Hindlimb muscle (tissue), 1 donor: ENCODE data around the gene OSM. TPM values are rescaled to one million over a fixed set of nuclear protein-coding genes. Genes with fewer than 3 reads are reported as not detected.

Experiments used
- DNase-seq: peaks from one replicate; pipeline ENCODE4 v3.0.0-alpha.2; 2013
- polyA plus RNA-seq: library from polyadenylated mRNA; unstranded; fragments of 120-200 nt; gene quantifications from one replicate; pipeline ENCODE4 v1.2.1, GENCODE V29; 2013; ENCODE audit not compliant: insufficient read length

The OSM gene
- polyA plus RNA-seq, 1 donor: 0.17 TPM

DNA sequence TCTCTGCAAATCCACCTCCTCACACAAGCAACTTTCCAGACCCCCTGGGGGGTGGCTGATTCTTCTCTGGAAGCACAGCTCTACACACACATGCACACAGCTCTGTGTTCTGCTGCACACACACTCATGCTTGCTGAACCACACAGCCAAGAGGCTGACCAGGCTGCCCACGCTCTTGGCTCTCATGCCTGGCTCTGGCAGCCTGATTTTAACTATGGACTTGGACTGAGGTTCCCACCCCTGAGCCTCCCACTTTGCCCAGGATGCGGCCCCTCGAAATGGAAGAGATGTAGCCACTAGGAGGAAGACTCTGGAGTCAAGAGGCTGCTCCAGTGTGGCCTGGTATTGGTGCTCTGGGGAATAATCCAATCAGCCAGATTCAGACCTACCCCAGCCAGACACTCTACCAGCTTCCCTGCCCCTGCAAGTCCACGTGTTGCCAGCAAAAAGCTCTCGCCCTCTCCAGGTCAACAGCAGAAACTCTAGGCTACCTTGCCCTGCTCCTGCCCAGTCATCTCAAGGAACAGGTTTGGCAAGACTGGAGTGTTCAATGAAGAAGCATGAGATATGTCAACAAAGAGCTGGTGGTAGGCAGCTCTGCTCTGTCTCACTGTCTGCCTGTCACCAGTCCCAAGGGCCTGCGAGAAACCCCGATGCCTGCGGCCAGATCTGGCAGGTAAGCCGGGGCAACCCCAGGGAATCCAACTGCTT, 31.5 kb upstream of the OSM start:
- no peak for DNase-seq

GRCh38 chr22:30297276-30297990, 30.8 kb upstream of the OSM start:
- DNase-seq: no peak

- DNase-seq: no peak
Observed at GRCh38 chr22:30296833-30297232, 30.2 kb upstream of the OSM start.

- no peak for DNase-seq
Observed at GRCh38 chr22:30296324-30296723, 29.7 kb upstream of the OSM start.

- DNase-seq: no peak
Observed at GRCh38 chr22:30295576-30295975, 28.9 kb upstream of the OSM start.

- no peak for DNase-seq
Observed at GRCh38 chr22:30294830-30295229, 28.2 kb upstream of the OSM start.

DNA sequence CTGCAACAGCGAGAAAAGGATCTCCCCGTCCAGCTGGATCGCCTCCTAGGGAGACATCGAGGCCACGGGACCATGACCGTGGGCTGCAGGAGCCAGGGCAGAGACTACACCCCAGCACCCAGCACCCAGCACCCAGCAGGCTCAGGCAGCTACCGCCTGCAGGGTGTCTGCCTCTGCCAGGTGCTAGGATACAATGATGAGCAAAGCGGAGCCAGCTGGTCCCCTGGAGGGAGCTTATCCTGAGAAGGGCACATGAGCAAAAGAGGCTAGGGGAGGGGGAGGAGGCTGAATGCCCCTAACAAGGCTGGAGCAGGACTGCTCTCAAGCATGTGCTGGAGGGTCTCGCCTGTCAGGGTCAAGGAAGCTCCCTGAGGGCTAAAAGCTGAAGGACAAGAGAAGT, 27.4 kb upstream of the OSM start:
- DNase-seq: no peak

DNA sequence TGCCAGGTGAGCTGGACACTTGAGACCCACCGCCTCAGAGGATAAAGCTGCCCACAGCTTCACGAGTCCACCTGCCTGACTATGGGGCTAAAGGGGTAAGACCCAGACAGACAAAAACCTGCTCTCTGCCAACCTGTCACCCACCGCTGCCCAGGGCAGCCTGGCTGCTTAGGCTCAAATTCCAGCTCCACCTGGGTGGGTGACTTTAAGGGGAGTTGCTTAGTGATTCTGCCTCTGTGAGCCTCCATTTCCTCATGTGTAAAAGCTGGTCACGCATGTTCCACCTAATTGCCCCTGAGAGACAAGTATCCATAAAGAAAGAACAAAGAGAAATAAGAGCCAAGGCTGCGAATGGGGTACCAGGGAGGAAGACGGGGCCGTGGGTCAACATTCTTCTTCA, 26.4 kb upstream of the OSM start:
- no peak for DNase-seq

- DNase-seq: no peak
Observed at GRCh38 chr22:30292069-30292970, 25.7 kb upstream of the OSM start.

- no peak for DNase-seq
Observed at GRCh38 chr22:30291058-30291892, 24.6 kb upstream of the OSM start.

DNA sequence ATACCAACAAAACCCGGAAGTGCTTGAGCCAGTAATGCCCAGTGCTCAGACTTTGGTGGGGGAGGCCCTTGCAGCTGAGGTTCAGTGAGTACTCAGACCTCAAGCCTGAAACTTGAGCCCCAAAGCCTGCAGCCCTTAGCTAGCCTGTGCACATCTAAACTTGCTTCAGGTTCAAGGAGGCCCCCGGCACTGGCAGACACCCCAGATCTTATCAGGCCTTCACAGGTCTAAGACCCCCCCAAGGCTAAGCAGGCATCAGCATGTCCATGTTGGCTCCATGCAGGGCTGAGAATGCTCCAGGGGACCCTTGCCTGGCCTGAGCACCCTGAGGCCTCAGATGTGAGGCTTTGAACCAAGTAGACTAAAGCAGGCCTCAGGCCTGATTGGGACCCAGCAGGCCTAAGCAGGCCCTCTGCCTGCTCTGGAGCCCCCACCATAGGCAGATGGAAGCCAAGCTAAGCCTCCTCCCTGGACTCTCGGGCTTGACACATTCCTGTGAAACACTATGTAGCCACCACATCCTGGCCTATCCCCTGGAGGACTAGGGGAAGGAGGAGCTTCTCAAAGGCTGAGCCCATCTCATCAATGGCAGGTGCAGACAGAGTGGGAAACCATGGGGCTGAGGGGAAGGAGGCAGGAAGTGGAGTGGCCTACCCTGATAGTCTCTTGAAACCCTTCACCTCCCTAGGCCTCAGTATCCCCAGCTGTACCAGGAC, 23.8 kb upstream of the OSM start:
- no peak for DNase-seq

GRCh38 chr22:30289980-30290313, 23.3 kb upstream of the OSM start:
- DNase-seq: no peak

DNA sequence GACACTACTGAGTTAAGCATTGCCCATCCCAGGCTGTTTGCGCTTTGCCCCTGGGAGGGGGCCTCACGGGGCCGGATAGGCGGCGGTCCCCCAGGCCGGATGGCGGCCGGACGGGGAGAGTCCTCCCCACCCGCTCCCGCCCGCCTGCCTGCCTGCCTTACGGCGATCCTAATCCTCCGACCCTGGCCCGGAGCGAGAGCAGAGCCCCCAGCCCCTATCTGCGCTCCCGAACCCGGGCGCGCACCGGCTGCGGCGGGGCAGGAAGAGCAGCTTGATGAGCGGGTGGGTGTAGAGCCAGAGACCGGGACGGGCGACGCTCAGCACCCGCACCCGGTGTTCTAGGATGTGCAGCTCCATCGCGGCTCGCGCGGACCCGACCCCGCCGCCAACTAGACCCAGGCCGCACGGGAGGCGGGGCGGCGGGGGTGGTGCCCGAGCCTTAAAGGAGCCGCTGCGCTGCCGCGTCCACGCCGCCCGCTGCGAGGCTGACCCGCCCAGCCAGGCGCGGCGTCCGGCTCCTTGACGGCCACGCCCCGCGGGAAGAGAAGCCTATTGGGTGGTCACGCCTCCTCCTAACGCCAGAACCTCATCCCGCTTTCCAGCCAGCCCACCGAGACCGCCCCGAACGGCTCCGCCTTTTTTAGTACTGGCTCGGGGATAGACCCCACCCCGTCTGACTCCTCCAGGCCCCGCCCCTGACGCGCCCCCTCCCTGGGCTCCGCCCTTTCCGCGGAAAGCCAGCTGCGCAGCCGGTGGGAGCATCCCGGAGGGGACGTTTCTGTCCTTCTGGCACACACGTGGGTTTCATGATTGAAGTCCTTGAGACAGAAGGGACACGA, 22.7 kb upstream of the OSM start, which contains the start of gene CASTOR1:
TSS of gene CASTOR1 (minus strand) at position 365 of the 839 bp plus-strand sequence. CDS start at position 357, 8 bp downstream.
- DNase-seq: peak; percentile 98

DNA sequence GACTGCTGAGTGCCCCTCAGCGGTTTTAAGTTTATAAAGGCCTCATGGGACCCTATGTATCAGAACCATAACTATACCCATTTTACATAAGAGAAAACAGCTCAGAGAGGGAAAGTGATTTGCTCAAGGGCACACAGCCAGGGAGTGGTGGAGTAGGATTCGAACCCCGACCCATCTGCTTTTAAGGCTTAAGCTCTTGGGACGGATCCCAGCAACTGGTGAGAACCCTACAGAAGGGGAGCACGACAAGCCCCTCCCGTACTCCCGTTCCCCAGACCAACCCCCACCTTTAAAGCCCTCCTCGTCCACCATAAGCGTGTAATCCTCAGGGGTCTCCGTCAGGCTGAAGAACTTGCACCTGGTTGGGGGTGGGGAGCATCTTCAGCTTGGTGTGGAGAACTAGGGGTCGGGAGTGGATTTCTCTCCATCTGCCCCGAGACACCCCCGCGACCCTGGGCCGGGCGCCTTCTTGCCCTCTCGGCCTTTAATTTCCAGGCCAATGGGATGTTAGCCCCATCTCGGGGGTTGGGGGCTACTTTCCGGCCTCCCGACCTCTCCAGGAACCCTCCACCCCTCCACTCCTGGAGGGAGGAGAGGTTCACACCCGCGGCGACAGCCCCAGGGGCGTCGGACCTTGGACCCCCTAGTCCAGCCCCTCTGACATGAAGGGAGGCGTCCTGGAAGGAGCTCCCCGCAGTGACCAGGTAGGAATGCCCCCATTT, 21.9 kb upstream of the OSM start:
- no peak for DNase-seq

- peak; percentile 83 for DNase-seq
Observed at GRCh38 chr22:30287648-30288418, 21.2 kb upstream of the OSM start.

- DNase-seq: no peak
Observed at GRCh38 chr22:30286813-30287647, 20.4 kb upstream of the OSM start.

GRCh38 chr22:30286331-30286730, 19.7 kb upstream of the OSM start:
- DNase-seq: no peak

DNA sequence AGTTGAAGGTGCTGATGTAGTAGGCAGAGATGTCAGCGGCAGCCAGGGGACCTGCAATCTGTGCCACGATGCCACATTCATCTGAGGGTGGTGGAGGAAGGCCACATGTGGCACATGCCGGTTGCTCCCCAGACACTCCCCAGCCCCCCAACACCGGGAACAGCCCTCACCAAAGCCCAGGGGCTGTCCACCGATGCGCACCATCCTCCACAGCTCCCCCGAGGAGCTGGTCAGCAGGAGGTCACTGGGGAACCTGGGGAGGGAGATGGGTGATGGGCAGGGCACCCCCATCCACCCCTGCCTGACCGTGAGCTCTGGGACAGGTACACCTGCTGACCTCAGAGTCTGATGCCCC, 19.2 kb upstream of the OSM start:
- no peak for DNase-seq
